Measurements from ENCODE around the gene GIPC1. TPM values are rescaled to one million over a fixed set of nuclear protein-coding genes. Genes with fewer than 3 reads are reported as not detected.
A peak's percentile ranks its signal among the peaks of the same experiment; 100 is the strongest.

Gene GIPC1
- total and polyA plus RNA-seq, 5 experiments from 2014 or later = 19.9 to 35.0 (median 32.2) TPM

- peaks cover 0 to 2% (median 0%) of the 10 kb centered on the region in 5 donors for H3K27me3 Mint-ChIP-seq
- no peaks in the 10 kb centered on the region for H3K9me3 Mint-ChIP-seq
- H3K27ac Mint-ChIP-seq = peak overlapping the region; percentile 95 to 100 (median 100)
- H3K4me3 Mint-ChIP-seq = peak overlapping the region; percentile 91 to 99 (median 96)
- POLR2A ChIA-PET = interaction anchor here (0.5 to 11.9 kb wide), 10 partner anchors 10 to 1568 kb away, joined by 3 to 207 read pairs (median 5); partner anchors contain the start of genes DNAJB1, GIPC1 and NDUFB7
- DNase-seq = peak in 8 of 10 donors; percentile 31 to 79 (median 69)
- ATAC-seq = peak; percentile 15 to 29
- peaks cover 12 to 68% (median 40%) of the 10 kb centered on the region in 4 donors for H3K4me1 Mint-ChIP-seq
- H3K36me3 Mint-ChIP-seq = peaks cover 0 to 25% (median 0%) of the 10 kb centered on the region in 3 donors
Measured at GRCh38 chr19:14530005-14530348, 34.0 kb upstream of the GIPC1 start.

- peaks cover 0 to 23% (median 0%) of the 10 kb centered on the region in 3 donors for H3K36me3 Mint-ChIP-seq
- ATAC-seq (peak; percentile 90 to 91), DNase-seq (peak; percentile 98 to 100 (median 100))
- POLR2A ChIA-PET = interaction anchor here (0.5 to 11.9 kb wide), 9 partner anchors 10 to 1568 kb away, joined by 3 to 207 read pairs (median 6); partner anchors contain the start of genes DNAJB1, GIPC1 and NDUFB7
- H3K9me3 Mint-ChIP-seq = no peaks in the 10 kb centered on the region
- H3K27ac Mint-ChIP-seq = peak within 1 kb of the TSS; percentile 95 to 100 (median 100)
- peaks cover 12 to 67% (median 40%) of the 10 kb centered on the region in 4 donors for H3K4me1 Mint-ChIP-seq
- H3K4me3 Mint-ChIP-seq = peak within 1 kb of the TSS; percentile 91 to 99 (median 96)
- peaks cover 0 to 2% (median 0%) of the 10 kb centered on the region in 5 donors for H3K27me3 Mint-ChIP-seq
Measured at GRCh38 chr19:14529254-14530004, 33.5 kb upstream of the GIPC1 start, which contains the start of gene TECR. TECR (plus strand) TSS chr19:14529594; CDS start chr19:14529697, 103 bp downstream.

GRCh38 chr19:14528419-14529253, 32.7 kb upstream of the GIPC1 start:
- Mint-ChIP-seq H3K27me3 (peaks cover 0 to 2% (median 0%) of the 10 kb centered on the region in 5 donors), H3K9me3 (no peaks in the 10 kb centered on the region), H3K4me1 (peaks cover 12 to 74% (median 43%) of the 10 kb centered on the region in 4 donors), H3K36me3 (peaks cover 0 to 17% (median 0%) of the 10 kb centered on the region in 3 donors), H3K4me3 (peak overlapping the region; percentile 91 to 99 (median 96)), H3K27ac (peak overlapping the region; percentile 95 to 100 (median 100))
- POLR2A ChIA-PET = interaction anchor here (0.6 to 11.9 kb wide), 4 partner anchors 9 to 1560 kb away, joined by 4 to 207 read pairs (median 32); partner anchors contain the start of gene DNAJB1
- DNase-seq (no peak), ATAC-seq (peak in 1 of 2 donors; percentile 31)

GRCh38 chr19:14526423-14526822, 30.5 kb upstream of the GIPC1 start:
- Mint-ChIP-seq H3K27ac (peak overlapping the region; percentile 76 to 100 (median 86)), H3K36me3 (peaks cover 0 to 2% (median 0%) of the 10 kb centered on the region in 3 donors), H3K4me3 (peak overlapping the region in 3 of 10 donors; percentile 18 to 28 (median 24)), H3K4me1 (peaks cover 23 to 75% (median 54%) of the 10 kb centered on the region in 4 donors), H3K9me3 (no peaks in the 10 kb centered on the region), H3K27me3 (peaks cover 0 to 2% (median 0%) of the 10 kb centered on the region in 5 donors)
- DNase-seq (no peak), ATAC-seq (no peak)
- POLR2A ChIA-PET = interaction anchor here (1.8 to 13.2 kb wide), 3 partner anchors 7 to 19 kb away, joined by 8 to 609 read pairs (median 207); partner anchors contain the start of gene DNAJB1

GRCh38 chr19:14525729-14526128, 29.8 kb upstream of the GIPC1 start:
- Mint-ChIP-seq H3K36me3 (no peaks in the 10 kb centered on the region), H3K4me3 (peak overlapping the region in 1 of 10 donors; percentile 19), H3K27ac (peak overlapping the region; percentile 76 to 100 (median 87)), H3K4me1 (peaks cover 22 to 70% (median 51%) of the 10 kb centered on the region in 4 donors), H3K9me3 (no peaks in the 10 kb centered on the region), H3K27me3 (peaks cover 0 to 2% (median 0%) of the 10 kb centered on the region in 5 donors)
- ATAC-seq = no peak
- POLR2A ChIA-PET = interaction anchor here (0.5 to 13.2 kb wide), 4 partner anchors 9 to 256 kb away, joined by 3 to 609 read pairs (median 6); no protein-coding TSS in a partner anchor
- no peak for DNase-seq

- Mint-ChIP-seq H3K4me3 (peak overlapping the region in 8 of 10 donors; percentile 48 to 96 (median 78)), H3K36me3 (peaks cover 11 to 22% (median 15%) of the 10 kb centered on the region in 3 donors), H3K27ac (peak overlapping the region; percentile 91 to 99 (median 99)), H3K9me3 (peaks cover 0 to 3% (median 0%) of the 10 kb centered on the region in 9 donors), H3K27me3 (no peaks in the 10 kb centered on the region), H3K4me1 (peaks cover 33 to 74% (median 71%) of the 10 kb centered on the region in 4 donors)
- DNase-seq = no peak
- POLR2A ChIA-PET = interaction anchor here (1.3 to 13.2 kb wide), 6 partner anchors 12 to 48 kb away, joined by 4 to 609 read pairs (median 18); partner anchors contain the start of genes GIPC1 and TECR
- ATAC-seq = no peak
Measured at GRCh38 chr19:14520543-14520942, 24.6 kb upstream of the GIPC1 start.

GRCh38 chr19:14519860-14520407, 24.0 kb upstream of the GIPC1 start:
- H3K4me1 Mint-ChIP-seq = peaks cover 36 to 75% (median 74%) of the 10 kb centered on the region in 4 donors

GRCh38 chr19:14519245-14519859, 23.4 kb upstream of the GIPC1 start:
- peak overlapping the region; percentile 80 to 99 (median 92) for H3K4me3 Mint-ChIP-seq
- H3K4me1 Mint-ChIP-seq = peaks cover 42 to 80% (median 78%) of the 10 kb centered on the region in 4 donors
- peaks cover 0 to 3% (median 0%) of the 10 kb centered on the region in 9 donors for H3K9me3 Mint-ChIP-seq
- DNase-seq (no peak), ATAC-seq (no peak)
- POLR2A ChIA-PET = interaction anchor here (1.3 to 13.2 kb wide), 11 partner anchors 12 to 138 kb away, joined by 4 to 609 read pairs (median 8); partner anchors contain the start of genes ADGRE5, GIPC1, NDUFB7 and TECR
- H3K27ac Mint-ChIP-seq = peak overlapping the region; percentile 91 to 99 (median 99)
- H3K36me3 Mint-ChIP-seq = peaks cover 11 to 34% (median 25%) of the 10 kb centered on the region in 3 donors
- H3K27me3 Mint-ChIP-seq = no peaks in the 10 kb centered on the region

More at GRCh38 chr19:14519860-14520407, 24.0 kb upstream of the GIPC1 start:
- POLR2A ChIA-PET = interaction anchor here (1.3 to 13.2 kb wide), 7 partner anchors 12 to 138 kb away, joined by 4 to 609 read pairs (median 13); partner anchors contain the start of genes ADGRE5, GIPC1 and TECR
- no peak for ATAC-seq
- Mint-ChIP-seq H3K36me3 (peaks cover 11 to 28% (median 20%) of the 10 kb centered on the region in 3 donors), H3K27me3 (no peaks in the 10 kb centered on the region), H3K4me3 (peak overlapping the region; percentile 9 to 99 (median 80)), H3K27ac (peak overlapping the region; percentile 91 to 99 (median 99)), H3K9me3 (peaks cover 0 to 3% (median 0%) of the 10 kb centered on the region in 9 donors)
- DNase-seq = no peak

- peak in 7 of 10 donors; percentile 45 to 80 (median 59) for DNase-seq
- ATAC-seq = peak; percentile 38 to 56
- Mint-ChIP-seq H3K27me3 (no peaks in the 10 kb centered on the region), H3K9me3 (peaks cover 0 to 3% (median 0%) of the 10 kb centered on the region in 9 donors), H3K4me1 (peaks cover 45 to 80% (median 75%) of the 10 kb centered on the region in 4 donors), H3K36me3 (peaks cover 11 to 47% (median 25%) of the 10 kb centered on the region in 3 donors), H3K27ac (peak within 1 kb of the TSS; percentile 91 to 99 (median 99)), H3K4me3 (peak within 1 kb of the TSS; percentile 93 to 99 (median 96))
- POLR2A ChIA-PET = interaction anchor here (0.6 to 13.2 kb wide), 40 partner anchors 8 to 1725 kb away, joined by 3 to 609 read pairs (median 5); partner anchors contain the start of genes ADGRE5, ASF1B, DDX39A and GIPC1
Measured at GRCh38 chr19:14517840-14518505, 22.0 kb upstream of the GIPC1 start, which contains the start of gene DNAJB1. DNAJB1 (minus strand) TSS chr19:14518397; CDS start chr19:14518349, 48 bp downstream.

GRCh38 chr19:14517446-14517839, 21.5 kb upstream of the GIPC1 start:
- ATAC-seq (no peak), DNase-seq (peak in 3 of 10 donors; percentile 31 to 65 (median 42))
- peaks cover 41 to 74% (median 72%) of the 10 kb centered on the region in 4 donors for H3K4me1 Mint-ChIP-seq
- peak overlapping the region; percentile 89 to 97 (median 94) for H3K27ac Mint-ChIP-seq
- H3K9me3 Mint-ChIP-seq = peaks cover 0 to 3% (median 0%) of the 10 kb centered on the region in 9 donors
- peak overlapping the region; percentile 92 to 99 (median 94) for H3K4me3 Mint-ChIP-seq
- H3K36me3 Mint-ChIP-seq = peaks cover 11 to 48% (median 25%) of the 10 kb centered on the region in 3 donors
- H3K27me3 Mint-ChIP-seq = no peaks in the 10 kb centered on the region
- POLR2A ChIA-PET = interaction anchor here (0.6 to 13.2 kb wide), 27 partner anchors 8 to 631 kb away, joined by 3 to 609 read pairs (median 5); partner anchors contain the start of genes ASF1B, DDX39A, GIPC1 and NDUFB7

Data from naive thymus-derived CD8-positive, alpha-beta T cell (primary cell).